PC-9 (cell line): ENCODE measurements around the gene PSMB9. TPM values are rescaled to one million over a fixed set of nuclear protein-coding genes. Genes with fewer than 3 reads are reported as not detected.

ENCODE experiments used
- BruUV-seq: library from RNA; stranded (reverse); fragments of 400-500 nt; replicated peaks from 2 replicates; lab custom pipeline; 2021; lab: Mats Ljungman, UMichigan
- CTCF ChIA-PET: fragments of 300-600 bp; sonication (Branson Sonifier 250); formaldehyde crosslinking; loops from one replicate; lab custom pipeline; 2022; ENCODE audit warnings: antibody characterized with exemption; lab: Charles Lee
- POLR2A ChIA-PET: fragments of 300-600 bp; sonication (Branson Sonifier 250); formaldehyde crosslinking; loops from one replicate; lab custom pipeline; 2022; ENCODE audit warnings: antibody characterized with exemption; ENCODE audit not compliant: unreplicated experiment; lab: Charles Lee
- DNase-seq, 2 experiments: peaks; one replicate each; pipeline versions ENCODE4 v3.0.0 to v3.0.0-alpha.2; 2015 to 2022; ENCODE audit warnings: mixed read lengths in 1 of 2
- H2AFZ ChIP-seq: fragments of 200-600 bp; sonication (generic); 2 replicates; pipeline ENCODE4 v1.8.1; 2017; ENCODE audit warnings: antibody characterized with exemption
- H3F3A ChIP-seq: fragments of 200-600 bp; sonication (generic); 2 replicates; pipeline ENCODE4 v1.8.1; 2017; ENCODE audit warnings: antibody characterized with exemption, mild to moderate bottlenecking, low read depth; ENCODE audit not compliant: insufficient read depth
- H3K27ac ChIP-seq: fragments of 200-600 bp; sonication (generic); 2 replicates; pipeline ENCODE4 v1.6.1; 2016; ENCODE audit warnings: mixed run types
- H3K27me3 ChIP-seq: fragments of 200-600 bp; sonication (generic); 2 replicates; pipeline ENCODE4 v1.6.1; 2016; ENCODE audit warnings: low read depth, mixed run types; ENCODE audit not compliant: insufficient read depth
- H3K36me3 ChIP-seq: fragments of 200-600 bp; sonication (generic); 2 replicates; pipeline ENCODE4 v1.6.1; 2016; ENCODE audit warnings: low read depth, mixed run types
- H3K4me1 ChIP-seq: fragments of 200-600 bp; sonication (generic); replicated peaks from 2 replicates; pipeline ENCODE4 v1.6.1; 2016; ENCODE audit warnings: mixed run types; ENCODE audit not compliant: insufficient read depth
- H3K4me2 ChIP-seq: fragments of 200-600 bp; sonication (generic); 2 replicates; pipeline ENCODE4 v1.6.1; 2017; ENCODE audit warnings: mixed run types
- H3K4me3 ChIP-seq: fragments of 200-600 bp; sonication (generic); 2 replicates; pipeline ENCODE4 v1.6.1; 2016; ENCODE audit warnings: mixed run types
- H3K79me2 ChIP-seq: fragments of 200-600 bp; sonication (generic); 2 replicates; pipeline ENCODE4 v1.6.1; 2017; ENCODE audit warnings: low read depth, mixed run types
- H3K9me2 ChIP-seq: fragments of 200-600 bp; sonication (generic); 2 replicates; pipeline ENCODE4 v1.8.1; 2017; ENCODE audit warnings: mild to moderate bottlenecking; ENCODE audit not compliant: insufficient read depth
- H3K9me3 ChIP-seq: fragments of 200-600 bp; sonication (generic); 2 replicates; pipeline ENCODE4 v1.8.1; 2016; ENCODE audit warnings: low read depth; ENCODE audit not compliant: insufficient read depth
- H4K20me1 ChIP-seq: fragments of 200-600 bp; sonication (generic); 2 replicates; pipeline ENCODE4 v1.8.1; 2017; ENCODE audit not compliant: insufficient read depth
- EZH2 ChIP-seq: fragments of 200-600 bp; sonication (generic); IDR thresholded peaks from 2 replicates; pipeline ENCODE4 v1.8.0; 2017; ENCODE audit warnings: antibody characterized with exemption, low read depth
- intact Hi-C: fragments of 100-400 bp; cut with micrococcal nuclease; formaldehyde crosslinking; loops from one replicate; pipeline ENCODE4 v1.10.0; 2022; ENCODE audit not compliant: unreplicated experiment
- total RNA-seq: library from RNA; stranded (reverse); gene quantifications from 2 replicates; pipeline ENCODE4 v1.2.3, GENCODE V29; 2021
- TF ChIP-seq, protein P1 (sequence below): fragments of 200-600 bp; sonication (generic); conservative IDR thresholded peaks from 2 replicates; pipeline ENCODE4 v1.6.1; 2017; ENCODE audit warnings: mixed run types, antibody characterized with exemption, mild to moderate bottlenecking, moderate library complexity

The PSMB9 gene
- total RNA-seq, 1 experiment from 2014 or later = 37.6 TPM

GRCh38 chr6:32829495-32829894 lies 24.5 kb upstream of the PSMB9 start:
- peaks cover 5% of the 10 kb centered on the region; the same call in 1 of the 2 replicates for H3F3A ChIP-seq
- no peaks in the 10 kb centered on the region for H3K9me3 ChIP-seq
- ChIA-PET POLR2A (no interaction called here), CTCF (no interaction called here)
- BruUV-seq = no TSS peak
- no peaks in the 10 kb centered on the region for H3K9me2 ChIP-seq
- no peak overlapping the region for H3K4me2 ChIP-seq
- H2AFZ ChIP-seq = no peak overlapping the region
- no peaks in the 10 kb centered on the region for H3K79me2 ChIP-seq
- no peak overlapping the region for H3K27ac ChIP-seq
- intact Hi-C loops = no loop called here
- no peaks in the 10 kb centered on the region for H4K20me1 ChIP-seq
- TF ChIP-seq, protein P1, sequence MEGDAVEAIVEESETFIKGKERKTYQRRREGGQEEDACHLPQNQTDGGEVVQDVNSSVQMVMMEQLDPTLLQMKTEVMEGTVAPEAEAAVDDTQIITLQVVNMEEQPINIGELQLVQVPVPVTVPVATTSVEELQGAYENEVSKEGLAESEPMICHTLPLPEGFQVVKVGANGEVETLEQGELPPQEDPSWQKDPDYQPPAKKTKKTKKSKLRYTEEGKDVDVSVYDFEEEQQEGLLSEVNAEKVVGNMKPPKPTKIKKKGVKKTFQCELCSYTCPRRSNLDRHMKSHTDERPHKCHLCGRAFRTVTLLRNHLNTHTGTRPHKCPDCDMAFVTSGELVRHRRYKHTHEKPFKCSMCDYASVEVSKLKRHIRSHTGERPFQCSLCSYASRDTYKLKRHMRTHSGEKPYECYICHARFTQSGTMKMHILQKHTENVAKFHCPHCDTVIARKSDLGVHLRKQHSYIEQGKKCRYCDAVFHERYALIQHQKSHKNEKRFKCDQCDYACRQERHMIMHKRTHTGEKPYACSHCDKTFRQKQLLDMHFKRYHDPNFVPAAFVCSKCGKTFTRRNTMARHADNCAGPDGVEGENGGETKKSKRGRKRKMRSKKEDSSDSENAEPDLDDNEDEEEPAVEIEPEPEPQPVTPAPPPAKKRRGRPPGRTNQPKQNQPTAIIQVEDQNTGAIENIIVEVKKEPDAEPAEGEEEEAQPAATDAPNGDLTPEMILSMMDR = no peak
- TF ChIP-seq EZH2 = no peak
- H3K4me3 ChIP-seq = no peak overlapping the region
- H3K4me1 ChIP-seq = no peaks in the 10 kb centered on the region
- no peaks in the 10 kb centered on the region for H3K36me3 ChIP-seq
- H3K27me3 ChIP-seq = no peaks in the 10 kb centered on the region
- DNase-seq = no peak

GRCh38 chr6:32830017-32830416 lies 24.0 kb upstream of the PSMB9 start:
- Histone ChIP-seq H2AFZ (no peak overlapping the region), H3K9me3 (no peaks in the 10 kb centered on the region), H3K36me3 (no peaks in the 10 kb centered on the region), H3K4me3 (no peak overlapping the region), H3K79me2 (no peaks in the 10 kb centered on the region), H3K27me3 (no peaks in the 10 kb centered on the region), H4K20me1 (no peaks in the 10 kb centered on the region), H3K27ac (no peak overlapping the region), H3K9me2 (no peaks in the 10 kb centered on the region), H3F3A (peaks cover 5% of the 10 kb centered on the region; the same call in 1 of the 2 replicates), H3K4me1 (no peaks in the 10 kb centered on the region), H3K4me2 (no peak overlapping the region)
- ChIA-PET POLR2A (no interaction called here), CTCF (no interaction called here)
- DNase-seq = no peak
- no peak for TF ChIP-seq EZH2
- TF ChIP-seq, protein P1 = no peak
- intact Hi-C loops = no loop called here
- no TSS peak for BruUV-seq

DNA sequence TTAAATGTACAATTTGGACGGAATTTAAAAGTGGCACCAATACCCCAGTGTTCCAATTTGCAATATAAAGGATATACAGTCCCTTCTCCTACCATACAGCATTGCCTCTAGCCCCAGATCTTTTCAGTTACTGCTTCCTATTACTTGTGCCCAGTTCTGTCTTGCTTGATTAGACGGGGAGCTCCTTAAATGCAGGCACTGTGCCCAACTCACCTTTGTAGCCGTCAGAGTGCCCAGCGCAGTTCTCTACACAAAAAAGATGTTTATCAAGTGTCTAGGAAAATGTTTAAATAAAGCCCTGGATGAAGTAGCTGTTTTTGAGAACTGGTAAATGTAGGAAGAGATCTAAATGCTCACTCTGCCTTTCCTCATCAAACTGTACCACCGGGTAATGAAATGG lies 23.1 kb upstream of the PSMB9 start:
- Histone ChIP-seq H3F3A (peaks cover 5% of the 10 kb centered on the region; the same call in 1 of the 2 replicates), H2AFZ (no peak overlapping the region), H3K79me2 (no peaks in the 10 kb centered on the region), H4K20me1 (no peaks in the 10 kb centered on the region), H3K27me3 (no peaks in the 10 kb centered on the region), H3K4me1 (no peaks in the 10 kb centered on the region), H3K4me2 (no peak overlapping the region), H3K9me3 (no peaks in the 10 kb centered on the region), H3K36me3 (no peaks in the 10 kb centered on the region), H3K4me3 (no peak overlapping the region), H3K27ac (no peak overlapping the region), H3K9me2 (no peaks in the 10 kb centered on the region)
- ChIA-PET POLR2A (no interaction called here), CTCF (no interaction called here)
- TF ChIP-seq EZH2 = no peak
- TF ChIP-seq, protein P1 = no peak
- intact Hi-C loops = no loop called here
- BruUV-seq = no TSS peak
- no peak for DNase-seq
